Measurements from ENCODE around the gene CLASRP. TPM values are rescaled to one million over a fixed set of nuclear protein-coding genes. Genes with fewer than 3 reads are reported as not detected.
A peak's percentile ranks its signal among the peaks of the same experiment; 100 is the strongest.

Gene CLASRP
- total RNA-seq, 1 donor: 17.0 TPM

DNA sequence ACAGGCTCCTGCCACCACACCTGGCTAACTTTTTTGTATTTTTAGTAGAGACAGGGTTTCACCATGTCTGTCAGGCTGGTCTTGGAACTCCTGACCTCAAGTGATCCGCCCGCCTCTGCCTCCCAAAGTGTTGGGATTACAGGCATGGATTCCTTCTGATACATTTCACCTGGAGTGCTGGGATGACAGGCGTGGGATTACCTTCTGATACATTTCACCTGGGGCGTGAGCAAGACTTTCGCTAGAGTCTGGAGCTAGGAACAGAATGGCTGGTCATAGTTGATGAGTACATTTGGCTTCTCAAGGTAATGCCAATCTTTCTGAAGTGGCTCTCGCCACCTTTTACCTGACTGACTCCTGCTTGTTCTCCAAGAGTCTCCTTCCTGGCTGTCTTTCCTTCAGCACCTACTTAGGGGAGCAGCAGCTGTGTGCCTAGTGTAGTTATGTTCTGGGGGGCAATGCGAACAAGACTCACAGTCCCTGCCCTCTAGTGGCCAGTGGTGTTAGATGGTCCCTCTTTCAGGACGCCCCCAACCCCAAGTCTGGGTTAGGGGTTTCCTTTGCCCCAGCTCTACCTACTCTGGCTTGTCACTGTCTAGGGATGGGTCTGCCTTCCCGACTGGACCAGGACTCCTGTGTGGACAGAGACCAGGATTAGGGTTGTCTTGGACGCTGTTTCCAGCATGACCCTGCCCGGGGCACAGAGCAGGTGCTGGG is 73.4 kb downstream of the CLASRP start:
- Histone ChIP-seq H3K4me2 (ENCODE audit: insufficient read depth, low read length) (no peak overlapping the region), H3K4me1 (ENCODE audit: insufficient read depth, low read length) (peaks cover 2% of the 10 kb centered on the region), H4K20me1 (ENCODE audit: insufficient read depth, low read length) (peaks cover 73% of the 10 kb centered on the region), H3K4me3 (ENCODE audit: insufficient read depth, low read length) (no peak overlapping the region), H3K9me3 (ENCODE audit: low read depth, low read length) (no peaks in the 10 kb centered on the region), H3K79me2 (ENCODE audit: insufficient read depth, low read length) (peaks cover 97% of the 10 kb centered on the region), H3K36me3 (ENCODE audit: insufficient read depth, low read length) (no peaks in the 10 kb centered on the region), H3K27ac (ENCODE audit: low read depth, low read length) (no peak overlapping the region), H2AFZ (ENCODE audit: low read length) (no peak overlapping the region), H3K27me3 (ENCODE audit: insufficient read depth, low read length) (no peaks in the 10 kb centered on the region)
- peak; percentile 27 for DNase-seq (ENCODE audit: insufficient read length, low spot score, missing footprints)
- TF ChIP-seq, protein P1, sequence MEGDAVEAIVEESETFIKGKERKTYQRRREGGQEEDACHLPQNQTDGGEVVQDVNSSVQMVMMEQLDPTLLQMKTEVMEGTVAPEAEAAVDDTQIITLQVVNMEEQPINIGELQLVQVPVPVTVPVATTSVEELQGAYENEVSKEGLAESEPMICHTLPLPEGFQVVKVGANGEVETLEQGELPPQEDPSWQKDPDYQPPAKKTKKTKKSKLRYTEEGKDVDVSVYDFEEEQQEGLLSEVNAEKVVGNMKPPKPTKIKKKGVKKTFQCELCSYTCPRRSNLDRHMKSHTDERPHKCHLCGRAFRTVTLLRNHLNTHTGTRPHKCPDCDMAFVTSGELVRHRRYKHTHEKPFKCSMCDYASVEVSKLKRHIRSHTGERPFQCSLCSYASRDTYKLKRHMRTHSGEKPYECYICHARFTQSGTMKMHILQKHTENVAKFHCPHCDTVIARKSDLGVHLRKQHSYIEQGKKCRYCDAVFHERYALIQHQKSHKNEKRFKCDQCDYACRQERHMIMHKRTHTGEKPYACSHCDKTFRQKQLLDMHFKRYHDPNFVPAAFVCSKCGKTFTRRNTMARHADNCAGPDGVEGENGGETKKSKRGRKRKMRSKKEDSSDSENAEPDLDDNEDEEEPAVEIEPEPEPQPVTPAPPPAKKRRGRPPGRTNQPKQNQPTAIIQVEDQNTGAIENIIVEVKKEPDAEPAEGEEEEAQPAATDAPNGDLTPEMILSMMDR (IDR thresholded peaks at IDR 0.05; ENCODE audit: extremely low read depth, low read depth, low read length): no peak

DNA sequence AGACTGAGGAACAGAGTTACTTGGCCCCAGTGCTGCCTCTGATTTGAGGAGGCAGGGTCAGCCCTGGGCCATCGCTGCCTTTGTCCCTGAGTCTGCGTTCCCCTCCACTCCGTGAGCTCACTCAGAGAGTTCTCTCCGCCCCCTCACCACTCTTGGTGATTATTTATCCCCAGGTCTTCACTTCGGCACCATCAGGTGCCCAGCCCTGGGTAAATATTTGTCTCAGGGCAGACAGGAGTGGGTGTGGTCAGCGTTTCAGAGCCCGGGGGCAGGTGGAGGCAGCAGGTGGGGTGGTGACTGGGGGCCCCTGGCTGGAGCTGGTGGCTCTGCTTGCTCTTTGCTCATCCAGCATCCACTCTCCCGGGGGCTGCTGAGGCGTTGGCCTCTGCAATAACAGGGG is 74.8 kb downstream of the CLASRP start:
- H3K4me2 ChIP-seq (ENCODE audit: insufficient read depth, low read length): no peak overlapping the region
- H3K4me1 ChIP-seq (ENCODE audit: insufficient read depth, low read length): peaks cover 8% of the 10 kb centered on the region
- H4K20me1 ChIP-seq (ENCODE audit: insufficient read depth, low read length): peaks cover 78% of the 10 kb centered on the region
- no peak for DNase-seq (ENCODE audit: insufficient read length, low spot score, missing footprints)
- peaks cover 98% of the 10 kb centered on the region for H3K79me2 ChIP-seq (ENCODE audit: insufficient read depth, low read length)
- no peaks in the 10 kb centered on the region for H3K36me3 ChIP-seq (ENCODE audit: insufficient read depth, low read length)
- no peak overlapping the region for H3K27ac ChIP-seq (ENCODE audit: low read depth, low read length)
- no peaks in the 10 kb centered on the region for H3K9me3 ChIP-seq (ENCODE audit: low read depth, low read length)
- no peak overlapping the region for H2AFZ ChIP-seq (ENCODE audit: low read length)
- TF ChIP-seq, protein P1 (IDR thresholded peaks at IDR 0.05; ENCODE audit: extremely low read depth, low read depth, low read length): no peak
- no peak overlapping the region for H3K4me3 ChIP-seq (ENCODE audit: insufficient read depth, low read length)
- no peaks in the 10 kb centered on the region for H3K27me3 ChIP-seq (ENCODE audit: insufficient read depth, low read length)

DNA sequence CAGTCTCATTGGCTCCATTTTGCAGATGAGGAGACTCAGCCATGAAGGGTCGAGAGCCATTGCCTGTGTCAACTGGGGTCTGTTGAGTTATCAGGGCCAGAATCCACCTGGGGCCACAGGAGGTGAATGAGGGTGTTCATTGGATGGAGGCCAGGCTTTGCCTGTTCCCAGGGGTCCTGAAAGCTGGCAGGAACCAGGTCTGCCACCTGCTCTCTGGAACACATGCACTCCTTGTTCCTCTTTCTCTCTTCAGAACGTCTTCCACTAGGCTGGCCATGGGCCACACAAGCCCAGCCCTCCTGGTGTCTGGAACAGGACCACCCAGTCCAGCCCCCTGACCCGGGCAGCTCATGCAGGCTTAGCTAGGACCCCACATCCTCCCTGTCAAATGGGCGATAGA is 75.3 kb downstream of the CLASRP start:
- DNase-seq (ENCODE audit: insufficient read length, low spot score, missing footprints): no peak
- Histone ChIP-seq H3K4me2 (ENCODE audit: insufficient read depth, low read length) (no peak overlapping the region), H3K4me1 (ENCODE audit: insufficient read depth, low read length) (peaks cover 8% of the 10 kb centered on the region), H3K27ac (ENCODE audit: low read depth, low read length) (no peak overlapping the region), H3K27me3 (ENCODE audit: insufficient read depth, low read length) (no peaks in the 10 kb centered on the region), H3K9me3 (ENCODE audit: low read depth, low read length) (no peaks in the 10 kb centered on the region), H2AFZ (ENCODE audit: low read length) (no peak overlapping the region), H3K79me2 (ENCODE audit: insufficient read depth, low read length) (peaks cover 95% of the 10 kb centered on the region), H3K4me3 (ENCODE audit: insufficient read depth, low read length) (no peak overlapping the region), H4K20me1 (ENCODE audit: insufficient read depth, low read length) (peaks cover 78% of the 10 kb centered on the region), H3K36me3 (ENCODE audit: insufficient read depth, low read length) (no peaks in the 10 kb centered on the region)
- TF ChIP-seq, protein P1 (IDR thresholded peaks at IDR 0.05; ENCODE audit: extremely low read depth, low read depth, low read length): no peak

DNA sequence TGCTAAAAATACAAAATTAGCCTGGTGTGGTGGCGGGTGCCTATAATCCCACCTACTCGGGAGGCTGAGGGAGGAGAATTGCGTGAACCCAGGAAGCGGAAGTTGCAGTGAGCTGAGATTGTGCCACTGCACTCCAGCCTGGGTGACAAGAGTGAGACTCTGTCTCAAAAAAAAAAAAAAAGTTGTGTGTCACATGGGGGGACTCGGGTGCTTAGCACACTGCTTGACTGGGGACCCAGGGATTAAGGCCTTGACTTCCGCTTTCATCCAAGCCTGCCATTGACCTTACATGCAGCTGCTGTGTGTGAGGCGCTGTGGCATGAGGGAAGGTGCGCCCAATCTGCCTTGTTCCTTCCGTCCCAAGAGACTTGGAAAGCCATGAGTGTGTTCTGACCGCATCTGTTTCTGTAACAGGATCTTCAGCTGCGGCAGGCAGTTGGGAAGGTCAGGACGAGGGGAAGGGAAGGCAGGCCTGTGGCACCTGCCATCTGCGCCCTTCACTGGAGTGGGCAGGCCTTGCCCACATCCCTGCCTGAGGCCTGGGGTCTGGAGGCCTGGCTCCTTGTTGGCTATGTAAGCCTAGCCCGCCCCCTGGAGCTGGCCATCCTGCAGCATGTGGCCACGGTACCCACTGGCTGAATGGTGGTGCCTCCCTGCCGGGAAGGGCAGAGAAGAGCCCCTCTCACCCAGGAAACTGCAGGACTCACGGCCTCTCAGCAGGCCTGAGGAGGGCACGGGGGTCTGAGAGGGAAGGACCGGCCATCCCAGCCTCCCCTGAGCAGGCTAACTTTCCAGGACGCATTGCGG is 77.2 kb downstream of the CLASRP start:
- Histone ChIP-seq H3K27ac (ENCODE audit: low read depth, low read length) (no peak overlapping the region), H4K20me1 (ENCODE audit: insufficient read depth, low read length) (peaks cover 72% of the 10 kb centered on the region), H3K79me2 (ENCODE audit: insufficient read depth, low read length) (peaks cover 93% of the 10 kb centered on the region), H3K9me3 (ENCODE audit: low read depth, low read length) (no peaks in the 10 kb centered on the region), H3K36me3 (ENCODE audit: insufficient read depth, low read length) (no peaks in the 10 kb centered on the region), H3K4me3 (ENCODE audit: insufficient read depth, low read length) (no peak overlapping the region), H3K4me1 (ENCODE audit: insufficient read depth, low read length) (peaks cover 8% of the 10 kb centered on the region), H3K27me3 (ENCODE audit: insufficient read depth, low read length) (no peaks in the 10 kb centered on the region), H2AFZ (ENCODE audit: low read length) (no peak overlapping the region), H3K4me2 (ENCODE audit: insufficient read depth, low read length) (no peak overlapping the region)
- TF ChIP-seq, protein P1 (IDR thresholded peaks at IDR 0.05; ENCODE audit: extremely low read depth, low read depth, low read length): no peak
- no peak for DNase-seq (ENCODE audit: insufficient read length, low spot score, missing footprints)

Data from osteoblast (primary cell).